ENCODE results near the gene BEX2.
"Not testable (repeated sequence)": the region's sequence is repeated elsewhere in the genome, so short reads cannot be mapped to it uniquely, and the experiment has no call there.

Gene BEX2

DNA sequence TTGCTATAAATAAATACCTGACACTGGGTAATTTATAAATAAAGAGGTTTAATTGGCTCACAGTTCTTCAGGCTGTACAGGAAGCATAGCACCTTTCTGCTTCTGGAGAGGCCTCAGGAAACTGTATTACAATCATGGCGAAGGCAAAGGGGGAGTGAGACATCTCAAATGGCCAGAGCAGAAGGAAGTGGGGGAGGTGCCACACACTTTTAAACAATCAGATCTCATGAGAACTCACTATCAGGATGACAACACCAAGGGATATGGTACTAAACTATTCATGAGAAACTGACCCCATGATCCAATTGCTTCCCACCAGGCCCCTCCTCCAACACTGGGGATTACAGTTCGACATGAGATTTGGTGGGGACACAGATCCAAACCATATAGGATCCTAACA, 33.8 kb upstream of the BEX2 start:
- H3K27ac ChIP-seq: no peak overlapping the region
- TF ChIP-seq, protein P1, sequence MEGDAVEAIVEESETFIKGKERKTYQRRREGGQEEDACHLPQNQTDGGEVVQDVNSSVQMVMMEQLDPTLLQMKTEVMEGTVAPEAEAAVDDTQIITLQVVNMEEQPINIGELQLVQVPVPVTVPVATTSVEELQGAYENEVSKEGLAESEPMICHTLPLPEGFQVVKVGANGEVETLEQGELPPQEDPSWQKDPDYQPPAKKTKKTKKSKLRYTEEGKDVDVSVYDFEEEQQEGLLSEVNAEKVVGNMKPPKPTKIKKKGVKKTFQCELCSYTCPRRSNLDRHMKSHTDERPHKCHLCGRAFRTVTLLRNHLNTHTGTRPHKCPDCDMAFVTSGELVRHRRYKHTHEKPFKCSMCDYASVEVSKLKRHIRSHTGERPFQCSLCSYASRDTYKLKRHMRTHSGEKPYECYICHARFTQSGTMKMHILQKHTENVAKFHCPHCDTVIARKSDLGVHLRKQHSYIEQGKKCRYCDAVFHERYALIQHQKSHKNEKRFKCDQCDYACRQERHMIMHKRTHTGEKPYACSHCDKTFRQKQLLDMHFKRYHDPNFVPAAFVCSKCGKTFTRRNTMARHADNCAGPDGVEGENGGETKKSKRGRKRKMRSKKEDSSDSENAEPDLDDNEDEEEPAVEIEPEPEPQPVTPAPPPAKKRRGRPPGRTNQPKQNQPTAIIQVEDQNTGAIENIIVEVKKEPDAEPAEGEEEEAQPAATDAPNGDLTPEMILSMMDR (IDR thresholded peaks at IDR 0.05): no peak
- TF ChIP-seq ZFX (IDR thresholded peaks at IDR 0.05; ENCODE audit: borderline replicate concordance): no peak

DNA sequence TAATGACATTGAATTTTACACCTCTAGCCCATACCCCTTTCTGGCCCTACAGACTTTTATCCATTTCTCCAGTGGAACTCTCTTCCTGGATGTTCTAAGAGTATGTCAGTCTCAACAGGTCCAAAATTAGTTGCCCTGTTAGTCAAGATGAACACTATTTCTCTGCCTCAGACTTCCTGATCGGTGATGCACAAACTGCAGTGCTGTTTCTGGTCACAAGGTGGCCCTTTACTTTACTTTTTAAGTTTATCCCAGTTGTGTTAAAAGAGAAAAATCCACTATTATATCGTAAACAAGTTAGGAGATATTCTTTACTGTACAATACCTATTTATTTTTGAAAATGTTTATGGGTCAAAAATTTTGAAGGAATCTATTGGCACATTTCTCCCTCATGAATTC, 32.3 kb upstream of the BEX2 start:
- TF ChIP-seq, protein P1 (IDR thresholded peaks at IDR 0.05): peak; percentile 56
- TF ChIP-seq ZFX (IDR thresholded peaks at IDR 0.05; ENCODE audit: borderline replicate concordance): no peak
- no peak overlapping the region for H3K27ac ChIP-seq

DNA sequence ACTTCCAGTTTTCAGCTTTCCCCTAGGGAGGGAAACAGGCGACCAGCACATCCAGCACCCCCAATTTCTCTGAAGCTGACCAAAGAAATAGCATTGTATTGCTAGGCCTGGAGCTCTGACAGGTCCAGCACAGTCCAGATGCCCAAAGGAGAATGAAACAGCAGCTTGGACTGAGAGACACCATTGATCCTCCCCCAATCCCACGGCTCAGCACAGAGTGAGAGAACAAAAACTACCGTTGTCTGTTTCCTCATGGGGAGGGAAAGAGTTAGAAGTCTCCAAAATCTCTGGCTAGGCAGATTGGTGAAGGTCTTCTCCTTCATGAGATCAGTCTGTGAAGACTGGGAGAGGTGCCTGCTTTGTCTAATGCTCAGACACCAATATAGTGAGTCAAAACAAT, 27.9 kb upstream of the BEX2 start:
- no peak overlapping the region for H3K27ac ChIP-seq
- TF ChIP-seq ZFX (IDR thresholded peaks at IDR 0.05; ENCODE audit: borderline replicate concordance): no peak
- TF ChIP-seq, protein P1 (IDR thresholded peaks at IDR 0.05): no peak

DNA sequence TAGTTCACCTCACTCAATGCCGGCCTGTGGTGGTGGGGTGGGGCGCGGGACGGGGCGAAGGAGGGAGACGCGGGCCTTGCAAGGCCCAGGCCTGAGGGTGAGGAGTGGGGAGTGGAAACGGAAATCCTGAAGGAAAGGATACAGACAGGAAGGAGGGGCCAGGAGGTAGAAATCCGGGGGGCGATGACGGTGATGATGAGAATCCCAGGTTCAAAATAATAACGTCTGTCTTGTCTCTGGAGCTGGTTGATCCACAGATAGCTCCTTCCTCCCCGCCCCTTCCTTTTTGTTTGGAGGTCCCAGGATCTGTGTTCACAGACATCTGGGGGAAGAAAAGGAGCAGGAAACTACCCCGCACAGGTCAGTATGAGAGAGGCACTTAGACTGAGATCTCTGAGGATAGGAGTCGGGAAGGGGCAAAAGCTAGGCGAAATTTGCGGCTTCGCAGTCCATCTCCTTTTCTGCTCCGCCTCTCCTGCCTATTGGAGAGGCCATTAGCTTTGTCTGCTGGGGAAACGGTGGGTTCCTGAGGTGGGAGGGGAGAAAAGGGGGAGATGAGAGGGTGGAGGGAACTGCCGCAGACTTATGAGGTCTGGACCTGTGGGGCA, 20.0 kb upstream of the BEX2 start:
- no peak overlapping the region for H3K27ac ChIP-seq
- TF ChIP-seq, protein P1 (IDR thresholded peaks at IDR 0.05): no peak
- TF ChIP-seq ZFX (IDR thresholded peaks at IDR 0.05; ENCODE audit: borderline replicate concordance): no peak

DNA sequence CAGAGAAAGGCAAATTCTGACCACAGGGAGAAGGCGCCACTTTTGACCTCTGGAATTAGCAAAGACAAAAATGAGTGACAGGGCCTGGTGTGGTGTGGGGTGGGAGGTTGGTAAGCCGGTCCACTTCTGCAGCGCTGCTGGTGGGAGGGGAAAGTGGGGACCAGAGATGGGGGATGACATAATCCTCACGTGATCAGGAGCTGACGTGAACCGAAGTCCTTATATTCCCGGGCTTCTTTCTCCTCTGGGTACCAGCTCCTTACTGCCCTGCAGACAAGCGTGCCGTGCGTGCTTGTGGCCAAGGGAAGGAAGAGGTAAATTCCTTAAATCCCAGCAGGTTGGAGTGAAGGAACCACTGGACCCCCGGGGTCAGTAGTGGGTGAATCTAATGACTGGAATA, 19.2 kb upstream of the BEX2 start, which contains the start of gene TCEAL7:
TCEAL7 (plus strand) TSS at position 249 of the 400 bp plus-strand sequence. CDS start 1,165 bp downstream, outside the sequence.
- no peak within 1 kb of the TSS for H3K27ac ChIP-seq
- TF ChIP-seq, protein P1 (IDR thresholded peaks at IDR 0.05): no peak
- TF ChIP-seq ZFX (IDR thresholded peaks at IDR 0.05; ENCODE audit: borderline replicate concordance): no peak

DNA sequence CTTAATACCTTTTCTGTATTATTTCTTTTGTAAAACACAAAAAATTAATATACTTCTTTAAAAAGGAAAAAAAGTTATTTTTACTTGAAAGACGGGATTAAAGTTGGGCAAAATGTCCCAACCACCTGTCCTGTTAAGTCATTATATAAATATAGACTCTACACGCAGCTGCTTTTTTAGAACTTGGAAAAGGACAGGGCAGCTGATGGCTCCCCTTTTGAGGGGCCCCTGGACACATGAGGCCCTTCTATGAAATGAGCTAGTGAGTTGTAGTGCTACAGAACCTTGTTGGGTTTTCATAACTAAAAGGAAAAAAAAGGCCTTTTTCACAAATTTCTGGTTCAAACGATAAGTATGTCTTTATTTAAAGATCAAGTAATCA, 600 bp upstream of the BEX2 start:
- no peak for TF ChIP-seq ZFX (IDR thresholded peaks at IDR 0.05; ENCODE audit: borderline replicate concordance)
- TF ChIP-seq, protein P1 (IDR thresholded peaks at IDR 0.05): no peak
- H3K27ac ChIP-seq: no peak overlapping the region

DNA sequence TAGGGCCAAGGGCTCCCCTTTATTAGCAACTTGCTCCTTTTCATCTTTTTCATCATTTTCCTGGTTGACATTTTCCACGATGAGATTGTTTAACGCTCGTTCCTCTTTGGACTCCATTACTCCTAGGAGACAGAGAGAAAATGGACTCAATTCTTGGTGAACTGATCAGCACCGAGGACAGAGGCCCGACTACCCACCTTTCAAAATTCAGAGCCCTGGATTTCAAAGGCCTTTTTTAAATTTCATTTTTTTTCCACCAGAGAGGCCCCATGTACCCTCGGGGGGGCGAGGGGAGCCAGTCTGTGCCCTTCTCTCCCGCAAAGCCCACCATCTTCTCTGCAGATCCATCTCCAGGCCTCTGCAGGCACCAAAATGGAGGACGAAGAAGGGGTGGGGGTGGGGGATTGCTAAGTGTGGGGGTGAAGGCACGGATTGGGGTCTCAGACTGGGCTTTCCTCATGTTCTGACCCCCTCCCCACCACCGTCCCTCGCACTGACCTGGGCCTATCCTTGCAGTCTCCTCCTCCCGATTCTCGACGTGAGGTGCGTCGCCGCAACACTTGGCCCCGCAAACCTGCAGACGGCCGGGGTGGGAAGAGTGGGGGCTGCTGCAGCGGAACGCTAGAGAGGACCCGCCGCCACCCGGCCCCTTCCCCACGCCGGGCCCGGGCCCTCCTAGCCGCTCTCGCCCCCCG, 783 bp downstream of the BEX2 start:
- H3K27ac ChIP-seq: no peak overlapping the region
- TF ChIP-seq, protein P1 (IDR thresholded peaks at IDR 0.05): no peak
- no peak for TF ChIP-seq ZFX (IDR thresholded peaks at IDR 0.05; ENCODE audit: borderline replicate concordance)

DNA sequence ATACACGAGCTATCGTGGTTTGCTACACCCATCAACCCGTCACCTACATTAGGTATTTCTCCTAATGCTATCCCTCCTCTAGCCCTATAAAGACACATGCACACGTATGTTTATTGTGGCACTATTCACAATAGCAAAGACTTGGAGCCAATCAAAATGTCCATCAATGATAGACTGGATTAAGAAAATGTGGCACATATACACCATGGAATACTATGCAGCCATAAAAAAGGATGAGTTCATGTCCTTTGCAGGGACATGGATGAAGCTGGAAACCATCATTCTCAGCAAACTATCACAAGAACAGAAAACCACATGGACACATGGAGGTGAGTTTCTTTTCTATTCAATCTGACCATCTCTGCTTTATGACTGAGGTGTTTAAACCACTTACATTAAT, 5.1 kb downstream of the BEX2 start:
- H3K27ac ChIP-seq: not testable (repeated sequence)

All from 22Rv1 (cell line).